H9 (cell line): ENCODE data around the gene RGS5. TPM values are rescaled to one million over a fixed set of nuclear protein-coding genes. Genes with fewer than 3 reads are reported as not detected.

Source experiments
- DNase-seq: peaks from one replicate; pipeline ENCODE4 v3.0.0-alpha.2; 2017
- H2AFZ ChIP-seq: one replicate; pipeline ENCODE4 v1.6.1; 2013; ENCODE audit warnings: mild to moderate bottlenecking, low read length, control low read depth, moderate library complexity
- H2AK5ac ChIP-seq: 2 replicates; pipeline ENCODE4 v1.6.1; 2013; ENCODE audit warnings: low read length, control low read depth, mixed read lengths; ENCODE audit not compliant: insufficient read length
- H2BK120ac ChIP-seq: one replicate; pipeline ENCODE4 v1.6.1; 2013; ENCODE audit warnings: low read depth, mild to moderate bottlenecking, low read length, control low read depth, inconsistent platforms; ENCODE audit not compliant: poor library complexity, severe bottlenecking
- H2BK12ac ChIP-seq: 2 replicates; pipeline ENCODE4 v1.6.1; 2013; ENCODE audit warnings: low read length, control low read depth, mixed read lengths, low read depth; ENCODE audit not compliant: insufficient read length
- H2BK15ac ChIP-seq: 2 replicates; pipeline ENCODE4 v1.6.1; 2013; ENCODE audit warnings: low read depth, low read length, control low read depth
- H2BK20ac ChIP-seq: one replicate; pipeline ENCODE4 v1.6.1; 2013; ENCODE audit warnings: low read depth, mild to moderate bottlenecking, low read length, control low read depth, inconsistent platforms; ENCODE audit not compliant: poor library complexity, severe bottlenecking
- H2BK5ac ChIP-seq: 2 replicates; pipeline ENCODE4 v1.6.1; 2013; ENCODE audit warnings: low read length, control low read depth, mixed read lengths; ENCODE audit not compliant: insufficient read length
- H3K14ac ChIP-seq: 2 replicates; pipeline ENCODE4 v1.6.1; 2013; ENCODE audit warnings: low read length, control low read depth; ENCODE audit not compliant: insufficient read depth
- H3K18ac ChIP-seq: 2 replicates; pipeline ENCODE4 v1.6.1; 2013; ENCODE audit warnings: low read depth, mild to moderate bottlenecking, mixed read lengths, low read length, control low read depth; ENCODE audit not compliant: insufficient read length
- H3K23ac ChIP-seq: 2 replicates; pipeline ENCODE4 v1.6.1; 2013; ENCODE audit warnings: low read length, control low read depth, mixed read lengths, low read depth; ENCODE audit not compliant: insufficient read length
- H3K23me2 ChIP-seq: 2 replicates; pipeline ENCODE4 v1.6.1; 2013; ENCODE audit warnings: low read depth, mild to moderate bottlenecking, mixed read lengths, low read length, control low read depth; ENCODE audit not compliant: insufficient read length, poor library complexity, severe bottlenecking
- H3K27ac ChIP-seq: 2 replicates; pipeline ENCODE4 v1.5.1; 2013; ENCODE audit warnings: low read length, control low read depth, mixed read lengths, low read depth; ENCODE audit not compliant: insufficient read length
- H3K27me3 ChIP-seq: 2 replicates; pipeline ENCODE4 v1.6.1; 2013; ENCODE audit warnings: low read length, control low read depth, inconsistent platforms; ENCODE audit not compliant: insufficient read depth
- H3K4ac ChIP-seq: 2 replicates; pipeline ENCODE4 v1.6.1; 2013; ENCODE audit warnings: low read depth, mild to moderate bottlenecking, control low read depth, inconsistent platforms, low read length, moderate library complexity
- H3K4me1 ChIP-seq: 2 replicates; pipeline ENCODE4 v1.6.1; 2013; ENCODE audit warnings: low read length, control low read depth, inconsistent platforms; ENCODE audit not compliant: insufficient read depth
- H3K4me2 ChIP-seq: 2 replicates; pipeline ENCODE4 v1.6.1; 2013; ENCODE audit warnings: low read length, control low read depth, mixed read lengths; ENCODE audit not compliant: insufficient read length, insufficient read depth
- H3K56ac ChIP-seq: 2 replicates; pipeline ENCODE4 v1.6.1; 2013; ENCODE audit warnings: low read depth, mild to moderate bottlenecking, mixed read lengths, low read length, control low read depth; ENCODE audit not compliant: insufficient read length
- H3K79me1 ChIP-seq: 2 replicates; pipeline ENCODE4 v1.6.1; 2013; ENCODE audit warnings: low read depth, mild to moderate bottlenecking, moderate library complexity, low read length, control low read depth, inconsistent platforms; ENCODE audit not compliant: insufficient read depth, poor library complexity, severe bottlenecking
- H3K79me2 ChIP-seq: 2 replicates; pipeline ENCODE4 v1.6.1; 2013; ENCODE audit warnings: low read length, control low read depth, inconsistent platforms; ENCODE audit not compliant: insufficient read depth
- H3K9ac ChIP-seq: 2 replicates; pipeline ENCODE4 v1.6.1; 2013; ENCODE audit warnings: low read length, control low read depth, mixed read lengths; ENCODE audit not compliant: insufficient read length; ENCODE audit errors: extremely low read depth
- H3K9me3 ChIP-seq: one replicate; pipeline ENCODE4 v1.6.1; 2013; ENCODE audit warnings: low read depth, low read length, inconsistent platforms; ENCODE audit not compliant: control insufficient read depth
- H3T11ph ChIP-seq: one replicate; pipeline ENCODE4 v1.6.1; 2013; ENCODE audit warnings: mild to moderate bottlenecking, low read length, control low read depth, inconsistent platforms
- H4K20me1 ChIP-seq: one replicate; pipeline ENCODE4 v1.6.1; 2013; ENCODE audit not compliant: control insufficient read depth, insufficient read length, insufficient read depth
- H4K5ac ChIP-seq: 2 replicates; pipeline ENCODE4 v1.6.1; 2013; ENCODE audit warnings: low read depth, mild to moderate bottlenecking, mixed read lengths, low read length, control low read depth; ENCODE audit not compliant: insufficient read length
- H4K8ac ChIP-seq: replicated peaks from 2 replicates; pipeline ENCODE4 v1.6.1; 2013; ENCODE audit warnings: low read length, control low read depth, mixed read lengths, low read depth; ENCODE audit not compliant: insufficient read length
- H4K91ac ChIP-seq: 2 replicates; pipeline ENCODE4 v1.6.1; 2013; ENCODE audit warnings: low read depth, mild to moderate bottlenecking, moderate library complexity, mixed read lengths, low read length, control low read depth; ENCODE audit not compliant: insufficient read length
- H3K27ac Mint-ChIP-seq, 3 experiments: 2 replicates in 2 of 3; 3 replicates in 1 of 3; pipeline ENCODE4 v1.8.0; 2020 to 2021; ENCODE audit warnings: mixed read lengths in 3 of 3, mild to moderate bottlenecking in 1 of 3, moderate library complexity in 1 of 3
- H3K27me3 Mint-ChIP-seq: 2 replicates; pipeline ENCODE4 v1.8.0; 2021; ENCODE audit warnings: low read depth, mild to moderate bottlenecking, moderate library complexity, mixed read lengths
- H3K36me3 Mint-ChIP-seq, 3 experiments: 2 replicates in 2 of 3; 3 replicates in 1 of 3; pipeline ENCODE4 v1.8.0; 2020 to 2021; ENCODE audit warnings: low read depth in 3 of 3, mixed read lengths in 3 of 3; ENCODE audit not compliant: insufficient read depth in 1 of 3
- H3K4me1 Mint-ChIP-seq, 2 experiments: 2 replicates each; pipeline ENCODE4 v1.8.0; 2020; ENCODE audit warnings: mixed read lengths in 2 of 2
- H3K4me3 Mint-ChIP-seq, 2 experiments: 2 replicates in 1 of 2; 3 replicates in 1 of 2; pipeline ENCODE4 v1.8.0; 2020 to 2021; ENCODE audit warnings: mild to moderate bottlenecking in 2 of 2, mixed read lengths in 2 of 2, moderate library complexity in 1 of 2
- H3K9me3 Mint-ChIP-seq, 2 experiments: 2 replicates in 1 of 2; 3 replicates in 1 of 2; pipeline ENCODE4 v1.8.0; 2020; ENCODE audit warnings: mild to moderate bottlenecking in 2 of 2, mixed read lengths in 2 of 2, moderate library complexity in 1 of 2
- WGBS: extraction: QIAGEN DNeasy Blood & Tissue Kit; methylation state at CpG from one replicate; pipeline ENCODE4 v1.1.7; 2013; ENCODE audit warnings: missing lambda C conversion rate, low lambda C conversion rate, mixed read lengths; ENCODE audit not compliant: insufficient read length; ENCODE audit errors: extremely low coverage; 5-methylcytosine and 5-hydroxymethylcytosine counted together
- total RNA-seq: library from RNA; stranded (reverse); gene quantifications from 2 replicates; pipeline ENCODE4 v1.2.1, GENCODE V29; 2021
- TF ChIP-seq, protein P1 (sequence below): fragments of 200-600 bp; sonication (generic); conservative IDR thresholded peaks from 3 replicates; pipeline ENCODE4 v1.8.0; 2021; ENCODE audit warnings: antibody characterized with exemption, mild to moderate bottlenecking

The RGS5 gene
- total RNA-seq, 1 experiment from 2014 or later, result 30.1 TPM

DNA sequence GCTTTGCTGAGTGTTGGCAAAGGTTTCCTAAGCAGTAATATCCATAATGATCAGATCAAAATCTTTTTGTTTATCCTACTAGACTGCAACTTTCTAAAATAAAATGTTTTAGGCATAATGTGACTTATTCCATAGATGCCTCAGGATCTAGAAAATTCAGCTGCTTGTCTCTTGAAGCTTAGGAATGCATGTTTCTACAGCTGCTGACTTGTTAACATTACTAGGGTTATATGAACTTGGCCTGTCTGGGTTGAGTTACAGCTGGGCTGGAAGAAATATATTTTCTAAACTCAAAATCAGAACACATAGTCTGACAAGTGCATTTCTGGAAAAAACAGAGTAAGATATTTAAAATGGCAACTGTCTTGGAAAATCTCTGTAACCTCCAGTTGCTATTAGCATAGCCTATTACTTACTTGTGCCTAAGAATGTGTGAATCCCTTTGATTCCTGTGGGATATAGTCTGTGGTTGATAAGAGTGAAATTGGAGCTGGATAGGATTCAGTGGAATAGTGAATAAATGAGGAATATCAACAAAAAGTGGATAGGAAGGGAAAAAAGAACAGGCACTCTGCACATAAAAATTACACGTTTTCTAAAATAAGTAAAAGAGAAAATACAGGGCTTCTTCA lies 72.4 kb downstream of the RGS5 start:
- no peak overlapping the region for H3K9ac ChIP-seq
- peaks cover 17 to 22% of the 10 kb centered on the region in 2 experiments for H3K4me1 Mint-ChIP-seq
- H2AFZ ChIP-seq, result no peak overlapping the region
- no peak overlapping the region for H2BK120ac ChIP-seq
- H2AK5ac ChIP-seq, result no peak overlapping the region
- no peak overlapping the region for H3K27ac ChIP-seq
- TF ChIP-seq, protein P1, sequence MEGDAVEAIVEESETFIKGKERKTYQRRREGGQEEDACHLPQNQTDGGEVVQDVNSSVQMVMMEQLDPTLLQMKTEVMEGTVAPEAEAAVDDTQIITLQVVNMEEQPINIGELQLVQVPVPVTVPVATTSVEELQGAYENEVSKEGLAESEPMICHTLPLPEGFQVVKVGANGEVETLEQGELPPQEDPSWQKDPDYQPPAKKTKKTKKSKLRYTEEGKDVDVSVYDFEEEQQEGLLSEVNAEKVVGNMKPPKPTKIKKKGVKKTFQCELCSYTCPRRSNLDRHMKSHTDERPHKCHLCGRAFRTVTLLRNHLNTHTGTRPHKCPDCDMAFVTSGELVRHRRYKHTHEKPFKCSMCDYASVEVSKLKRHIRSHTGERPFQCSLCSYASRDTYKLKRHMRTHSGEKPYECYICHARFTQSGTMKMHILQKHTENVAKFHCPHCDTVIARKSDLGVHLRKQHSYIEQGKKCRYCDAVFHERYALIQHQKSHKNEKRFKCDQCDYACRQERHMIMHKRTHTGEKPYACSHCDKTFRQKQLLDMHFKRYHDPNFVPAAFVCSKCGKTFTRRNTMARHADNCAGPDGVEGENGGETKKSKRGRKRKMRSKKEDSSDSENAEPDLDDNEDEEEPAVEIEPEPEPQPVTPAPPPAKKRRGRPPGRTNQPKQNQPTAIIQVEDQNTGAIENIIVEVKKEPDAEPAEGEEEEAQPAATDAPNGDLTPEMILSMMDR, result no peak
- no peak overlapping the region for H3K23ac ChIP-seq
- H2BK20ac ChIP-seq, result no peak overlapping the region
- no peaks in the 10 kb centered on the region for H3K9me3 ChIP-seq
- H3K56ac ChIP-seq, result no peak overlapping the region
- H4K5ac ChIP-seq, result no peak overlapping the region
- no peak overlapping the region for H3K27ac Mint-ChIP-seq
- H4K20me1 ChIP-seq, result no peaks in the 10 kb centered on the region
- H3K9me3 Mint-ChIP-seq, result peaks cover 3 to 4% of the 10 kb centered on the region in 2 experiments; a peak in 3 of 5 replicates
- no peaks in the 10 kb centered on the region for H3K79me2 ChIP-seq
- no peaks in the 10 kb centered on the region for H3K79me1 ChIP-seq
- H3K4me3 Mint-ChIP-seq, result no peak overlapping the region
- H4K8ac ChIP-seq, result no peak overlapping the region
- H2BK15ac ChIP-seq, result no peak overlapping the region
- H4K91ac ChIP-seq, result no peak overlapping the region
- H2BK5ac ChIP-seq, result no peak overlapping the region
- no peak overlapping the region for H2BK12ac ChIP-seq
- H3T11ph ChIP-seq, result no peak overlapping the region
- peaks cover 3 to 8% (median 7%) of the 10 kb centered on the region in 3 experiments; a peak in 4 of 7 replicates for H3K36me3 Mint-ChIP-seq
- no peak overlapping the region for H3K4ac ChIP-seq
- H3K14ac ChIP-seq, result no peak overlapping the region
- DNase-seq, result no peak
- no peak overlapping the region for H3K4me2 ChIP-seq
- H3K4me1 ChIP-seq, result peaks cover 2% of the 10 kb centered on the region; the same call in 1 of the 2 replicates
- H3K27me3 Mint-ChIP-seq, result no peaks in the 10 kb centered on the region; the same call in 1 of the 2 replicates
- no peaks in the 10 kb centered on the region for H3K23me2 ChIP-seq
- no peak overlapping the region for H3K18ac ChIP-seq
- H3K27me3 ChIP-seq, result no peaks in the 10 kb centered on the region
- no CpG with 5 or more reads among the region's 1 CpG for WGBS
